Spinal cord (tissue), 10 donors: ENCODE data around the gene DCC. TPM values are rescaled to one million over a fixed set of nuclear protein-coding genes. Genes with fewer than 3 reads are reported as not detected.
A peak's percentile ranks its signal among the peaks of the same experiment; 100 is the strongest.

Source experiments
- DNase-seq, 6 donors: peaks; one replicate each; pipeline versions ENCODE4 v3.0.0 to v3.0.0-alpha.2; 2013 to 2015; ENCODE audit warnings: low spot score in 6 of 6, low read depth in 4 of 6
- H3K27ac ChIP-seq: one replicate; pipeline ENCODE4 v1.5.1; 2013; ENCODE audit warnings: low read depth, low read length, control low read depth
- H3K27me3 ChIP-seq: one replicate; pipeline ENCODE4 v1.6.1; 2013; ENCODE audit warnings: low read length; ENCODE audit not compliant: control insufficient read depth, insufficient read depth
- H3K36me3 ChIP-seq: one replicate; pipeline ENCODE4 v1.6.1; 2013; ENCODE audit warnings: low read length; ENCODE audit not compliant: control insufficient read depth, insufficient read depth
- H3K4me1 ChIP-seq: one replicate; pipeline ENCODE4 v1.6.1; 2013; ENCODE audit warnings: low read length; ENCODE audit not compliant: control insufficient read depth, insufficient read depth
- H3K4me3 ChIP-seq: one replicate; pipeline ENCODE4 v1.5.1; 2013; ENCODE audit warnings: low read depth, low read length, control low read depth
- H3K9me3 ChIP-seq: one replicate; pipeline ENCODE4 v1.6.1; 2013; ENCODE audit warnings: low read length; ENCODE audit not compliant: control insufficient read depth, insufficient read depth
- WGBS: methylation state at CpG from one replicate; pipeline ENCODE4 v1.1.5; 2013; ENCODE audit warnings: missing lambda C conversion rate; ENCODE audit not compliant: insufficient coverage; 5-methylcytosine and 5-hydroxymethylcytosine counted together
- polyA plus RNA-seq, 2 donors: library from polyadenylated mRNA; unstranded; fragments of 120-200 nt; gene quantifications; one replicate each; pipeline ENCODE4 v1.2.1, GENCODE V29; 2013; ENCODE audit not compliant: insufficient read length in 2 of 2
- total RNA-seq, 2 donors: library from RNA; depleted of rRNA in 1 of 2; stranded (reverse); fragments of 120-200 nt in 1 of 2; fragments of >200 nt in 1 of 2; gene quantifications; one replicate each; pipeline versions ENCODE4 v1.2.3 to v1.2.4, GENCODE V29; 2013 to 2014
- donor health status: healthy.

DCC gene
- total and polyA plus RNA-seq, 4 donors, result 13.8 to 27.3 (median 17.2) TPM

GRCh38 chr18:52822160-52822559, 482.2 kb downstream of the DCC start:
- no CpG with 5 or more reads among the region's 1 CpG for WGBS
- H3K36me3 ChIP-seq, result no peaks in the 10 kb centered on the region
- H3K4me3 ChIP-seq, result no peak overlapping the region
- no peaks in the 10 kb centered on the region for H3K4me1 ChIP-seq
- peak in 1 of 6 donors; percentile 24 for DNase-seq
- H3K27me3 ChIP-seq, result no peaks in the 10 kb centered on the region
- H3K9me3 ChIP-seq, result no peaks in the 10 kb centered on the region
- no peak overlapping the region for H3K27ac ChIP-seq

GRCh38 chr18:52824126-52824525, 484.1 kb downstream of the DCC start:
- H3K36me3 ChIP-seq, result no peaks in the 10 kb centered on the region
- no peaks in the 10 kb centered on the region for H3K4me1 ChIP-seq
- no peak overlapping the region for H3K4me3 ChIP-seq
- H3K27ac ChIP-seq, result no peak overlapping the region
- no peaks in the 10 kb centered on the region for H3K9me3 ChIP-seq
- 41% methylated on average over 2 of the region's 3 CpGs for WGBS
- DNase-seq, result no peak
- no peaks in the 10 kb centered on the region for H3K27me3 ChIP-seq

- no peak overlapping the region for H3K27ac ChIP-seq
- no peaks in the 10 kb centered on the region for H3K4me1 ChIP-seq
- H3K27me3 ChIP-seq, result no peaks in the 10 kb centered on the region
- no CpG with 5 or more reads among the region's 3 CpGs for WGBS
- H3K36me3 ChIP-seq, result no peaks in the 10 kb centered on the region
- DNase-seq, result no peak
- H3K9me3 ChIP-seq, result no peaks in the 10 kb centered on the region
- no peak overlapping the region for H3K4me3 ChIP-seq
Measured at GRCh38 chr18:52826994-52827393, 487.0 kb downstream of the DCC start.

GRCh38 chr18:52829320-52829719, 489.3 kb downstream of the DCC start:
- H3K9me3 ChIP-seq, result no peaks in the 10 kb centered on the region
- no peak overlapping the region for H3K4me3 ChIP-seq
- no peaks in the 10 kb centered on the region for H3K4me1 ChIP-seq
- DNase-seq, result peak in 1 of 6 donors; percentile 21
- no peaks in the 10 kb centered on the region for H3K27me3 ChIP-seq
- no peak overlapping the region for H3K27ac ChIP-seq
- H3K36me3 ChIP-seq, result no peaks in the 10 kb centered on the region

GRCh38 chr18:52829876-52830405, 489.9 kb downstream of the DCC start:
- H3K9me3 ChIP-seq, result no peaks in the 10 kb centered on the region
- no peaks in the 10 kb centered on the region for H3K36me3 ChIP-seq
- WGBS, result no CpG with 5 or more reads among the region's 4 CpGs
- no peaks in the 10 kb centered on the region for H3K4me1 ChIP-seq
- no peak overlapping the region for H3K4me3 ChIP-seq
- no peak overlapping the region for H3K27ac ChIP-seq
- H3K27me3 ChIP-seq, result no peaks in the 10 kb centered on the region
- no peak for DNase-seq

GRCh38 chr18:52844323-52844722, 504.3 kb downstream of the DCC start:
- DNase-seq, result no peak

GRCh38 chr18:52845036-52845435, 505.0 kb downstream of the DCC start:
- H3K27me3 ChIP-seq, result no peaks in the 10 kb centered on the region
- no peaks in the 10 kb centered on the region for H3K9me3 ChIP-seq
- H3K36me3 ChIP-seq, result no peaks in the 10 kb centered on the region
- no peak overlapping the region for H3K27ac ChIP-seq
- DNase-seq, result no peak
- 82% methylated on average over 1 of the region's 2 CpGs for WGBS
- H3K4me3 ChIP-seq, result no peak overlapping the region
- H3K4me1 ChIP-seq, result no peaks in the 10 kb centered on the region

More at GRCh38 chr18:52844323-52844722, 504.3 kb downstream of the DCC start:
- Histone ChIP-seq H3K4me3 (no peak overlapping the region), H3K36me3 (no peaks in the 10 kb centered on the region), H3K9me3 (no peaks in the 10 kb centered on the region), H3K27me3 (no peaks in the 10 kb centered on the region), H3K27ac (no peak overlapping the region), H3K4me1 (no peaks in the 10 kb centered on the region)

- no peak overlapping the region for H3K4me3 ChIP-seq
- WGBS, result 80% methylated on average over 1 of the region's 6 CpGs
- no peaks in the 10 kb centered on the region for H3K36me3 ChIP-seq
- H3K4me1 ChIP-seq, result no peaks in the 10 kb centered on the region
- H3K9me3 ChIP-seq, result no peaks in the 10 kb centered on the region
- DNase-seq, result peak in 2 of 6 donors; percentile 28 to 74
- H3K27ac ChIP-seq, result no peak overlapping the region
- no peaks in the 10 kb centered on the region for H3K27me3 ChIP-seq
Measured at GRCh38 chr18:52850031-52850560, 510.1 kb downstream of the DCC start.

- 100% methylated on average over 2 of the region's 3 CpGs for WGBS
- no peaks in the 10 kb centered on the region for H3K4me1 ChIP-seq
- H3K36me3 ChIP-seq, result no peaks in the 10 kb centered on the region
- no peaks in the 10 kb centered on the region for H3K9me3 ChIP-seq
- H3K27ac ChIP-seq, result no peak overlapping the region
- no peak for DNase-seq
- H3K27me3 ChIP-seq, result no peaks in the 10 kb centered on the region
- H3K4me3 ChIP-seq, result no peak overlapping the region
Measured at GRCh38 chr18:52861558-52861957, 521.6 kb downstream of the DCC start.

- peaks cover 12% of the 10 kb centered on the region for H3K4me1 ChIP-seq
- WGBS, result 90% methylated on average over 9 of the region's 9 CpGs
- H3K27ac ChIP-seq, result no peak overlapping the region
- DNase-seq, result no peak
- H3K36me3 ChIP-seq, result peaks cover 5% of the 10 kb centered on the region
- H3K27me3 ChIP-seq, result no peaks in the 10 kb centered on the region
- no peaks in the 10 kb centered on the region for H3K9me3 ChIP-seq
- H3K4me3 ChIP-seq, result no peak overlapping the region
Measured at GRCh38 chr18:52869349-52869923, 529.4 kb downstream of the DCC start.
